Thyroid gland (tissue), 4 donors: ENCODE data around the gene NNAT. TPM values are rescaled to one million over a fixed set of nuclear protein-coding genes. Genes with fewer than 3 reads are reported as not detected.

Experiments
- DNase-seq, 2 donors: peaks; one replicate each; pipeline ENCODE4 v3.0.0-alpha.2; 2019
- H3K27ac ChIP-seq, 3 donors: fragments of 200-600 bp; sonication (generic); 1 replicate in 2 of 3; 2 replicates in 1 of 3; pipeline ENCODE4 v1.5.1; 2016 to 2019; ENCODE audit warnings: mild to moderate bottlenecking in 1 of 3, moderate library complexity in 1 of 3
- H3K27me3 ChIP-seq: fragments of 200-600 bp; sonication (generic); one replicate; pipeline ENCODE4 v1.5.1; 2019
- H3K36me3 ChIP-seq, 2 donors: fragments of 200-600 bp; sonication (generic); one replicate each; pipeline ENCODE4 v1.5.1; 2016 to 2019
- H3K4me1 ChIP-seq, 2 donors: fragments of 200-600 bp; sonication (generic); one replicate each; pipeline ENCODE4 v1.5.1; 2017 to 2019
- H3K4me3 ChIP-seq, 3 donors: fragments of 200-600 bp; sonication (generic); replicated peaks in 1 of 3; 1 replicate in 2 of 3; 2 replicates in 1 of 3; pipeline ENCODE4 v1.5.1; 2016; ENCODE audit warnings: mild to moderate bottlenecking in 1 of 3
- H3K9me3 ChIP-seq: fragments of 200-600 bp; sonication (generic); one replicate; pipeline ENCODE4 v1.5.1; 2017
- POLR2A ChIP-seq, 2 donors: fragments of 450-650 bp; IDR thresholded peaks; one replicate each; pipeline ENCODE4 v1.6.1; 2017; ENCODE audit warnings: antibody characterized with exemption in 2 of 2, mild to moderate bottlenecking in 2 of 2, moderate library complexity in 1 of 2
- WGBS, 2 donors: methylation state at CpG; one replicate each; pipeline ENCODE4 v1.1.5; 2017; 5-methylcytosine and 5-hydroxymethylcytosine counted together
- intact Hi-C: fragments of 100-400 bp; cut with DNase I; formaldehyde crosslinking; loops from one replicate; pipeline ENCODE4 v1.15.1; 2023
- total RNA-seq, 4 donors: library from RNA; depleted of rRNA; stranded (reverse); fragments of >200 nt; gene quantifications; one replicate each; pipeline ENCODE4 v1.2.3, GENCODE V29; 2016
- TF ChIP-seq, protein P1 (sequence below), 6 experiments: fragments of 200-600 bp in 3 of 6; fragments of 450-650 bp in 3 of 6; sonication (generic) in 3 of 6; IDR thresholded peaks; one replicate each; pipeline ENCODE4 v1.5.1; 2016 to 2019; ENCODE audit warnings: antibody characterized with exemption in 6 of 6, mild to moderate bottlenecking in 2 of 6, inconsistent platforms in 1 of 6, moderate library complexity in 1 of 6

The NNAT gene
- total RNA-seq, 4 donors from 2014 or later = 0.45 to 4.9 (median 1.6) TPM

DNA sequence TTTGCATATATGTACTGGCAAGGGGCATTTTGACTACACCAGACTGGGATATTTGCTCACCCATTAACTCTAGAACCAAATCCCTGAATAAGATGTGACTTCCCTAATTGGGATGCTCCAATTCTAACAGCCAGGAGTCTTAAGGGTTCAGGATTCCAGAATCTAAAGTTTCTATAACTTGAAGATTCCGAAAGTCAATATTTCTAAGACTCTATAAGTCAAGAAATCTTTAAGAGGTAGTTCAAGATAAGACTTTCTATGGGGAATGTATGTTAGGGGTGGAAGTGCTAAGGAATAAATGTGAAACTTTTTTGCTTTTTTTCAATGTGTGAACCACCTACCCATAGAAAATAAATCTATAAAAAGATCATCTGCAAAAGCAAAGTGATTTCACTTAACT, 49.4 kb downstream of the NNAT start:
- WGBS, 2 donors = 77 to 82% methylated on average over 1 of the region's 1 CpG
- H3K27ac ChIP-seq = no peak overlapping the region
- H3K9me3 ChIP-seq = no peaks in the 10 kb centered on the region
- H3K4me1 ChIP-seq = no peaks in the 10 kb centered on the region
- no peak for DNase-seq
- no peaks in the 10 kb centered on the region for H3K36me3 ChIP-seq
- H3K4me3 ChIP-seq = no peak overlapping the region
- intact Hi-C loops = no loop called here
- no peaks in the 10 kb centered on the region for H3K27me3 ChIP-seq
- TF ChIP-seq, protein P1, sequence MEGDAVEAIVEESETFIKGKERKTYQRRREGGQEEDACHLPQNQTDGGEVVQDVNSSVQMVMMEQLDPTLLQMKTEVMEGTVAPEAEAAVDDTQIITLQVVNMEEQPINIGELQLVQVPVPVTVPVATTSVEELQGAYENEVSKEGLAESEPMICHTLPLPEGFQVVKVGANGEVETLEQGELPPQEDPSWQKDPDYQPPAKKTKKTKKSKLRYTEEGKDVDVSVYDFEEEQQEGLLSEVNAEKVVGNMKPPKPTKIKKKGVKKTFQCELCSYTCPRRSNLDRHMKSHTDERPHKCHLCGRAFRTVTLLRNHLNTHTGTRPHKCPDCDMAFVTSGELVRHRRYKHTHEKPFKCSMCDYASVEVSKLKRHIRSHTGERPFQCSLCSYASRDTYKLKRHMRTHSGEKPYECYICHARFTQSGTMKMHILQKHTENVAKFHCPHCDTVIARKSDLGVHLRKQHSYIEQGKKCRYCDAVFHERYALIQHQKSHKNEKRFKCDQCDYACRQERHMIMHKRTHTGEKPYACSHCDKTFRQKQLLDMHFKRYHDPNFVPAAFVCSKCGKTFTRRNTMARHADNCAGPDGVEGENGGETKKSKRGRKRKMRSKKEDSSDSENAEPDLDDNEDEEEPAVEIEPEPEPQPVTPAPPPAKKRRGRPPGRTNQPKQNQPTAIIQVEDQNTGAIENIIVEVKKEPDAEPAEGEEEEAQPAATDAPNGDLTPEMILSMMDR (IDR thresholded peaks at IDR 0.05) = no peak
- no peak for TF ChIP-seq POLR2A (IDR thresholded peaks at IDR 0.05)

DNA sequence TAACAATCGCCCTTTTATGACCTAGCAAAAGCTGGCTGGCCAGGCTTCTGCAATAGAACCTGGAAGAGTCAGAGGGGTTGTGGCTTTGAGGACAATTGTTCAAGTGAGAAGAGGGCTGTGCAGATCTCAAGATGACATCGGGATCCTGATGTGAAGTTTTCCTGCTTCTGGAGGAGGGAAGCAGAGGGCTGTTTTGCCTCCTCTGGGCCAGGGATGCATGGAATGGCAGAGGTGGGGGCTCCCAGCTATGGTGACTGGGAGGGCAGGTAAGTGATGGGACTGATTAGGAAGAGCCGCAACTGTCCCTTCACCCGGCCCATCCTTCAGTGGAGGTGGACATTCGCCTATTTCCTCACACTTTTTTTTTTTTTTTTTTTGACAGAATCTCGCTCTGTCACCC, 50.0 kb downstream of the NNAT start:
- Histone ChIP-seq H3K27me3 (no peaks in the 10 kb centered on the region), H3K4me3 (no peak overlapping the region), H3K4me1 (no peaks in the 10 kb centered on the region), H3K27ac (no peak overlapping the region), H3K9me3 (no peaks in the 10 kb centered on the region), H3K36me3 (no peaks in the 10 kb centered on the region)
- intact Hi-C loops = no loop called here
- DNase-seq = no peak
- TF ChIP-seq POLR2A (IDR thresholded peaks at IDR 0.05) = no peak
- TF ChIP-seq, protein P1 (IDR thresholded peaks at IDR 0.05) = no peak
- 68 to 79% methylated on average over 6 of the region's 6 CpGs for WGBS, 2 donors

Other genes starting within 250 kb of the NNAT start
- 10 to 100 TPM; 16.2 to 53.3 (median 37.5) TPM for gene MANBAL, start 231.6 kb upstream of the NNAT start, total RNA-seq
- gene SRC, start 175.1 kb upstream of the NNAT start, total RNA-seq = 10 to 100 TPM; 17.1 to 23.7 (median 17.8) TPM
- gene BLCAP, start 6.6 kb downstream of the NNAT start, total RNA-seq = 10 to 100 TPM; 56.6 to 80.3 (median 64.5) TPM
- 10 to 100 TPM; 22.3 to 31.2 (median 24.6) TPM for gene CTNNBL1, start 172.8 kb downstream of the NNAT start, total RNA-seq